G401.6 (cell line): ENCODE data around the gene PANK1.
"Not testable (repeated sequence)": the region's sequence is repeated elsewhere in the genome, so short reads cannot be mapped to it uniquely, and the experiment has no call there.

Experiments
- FAIRE-seq: peaks from 2 replicates; lab custom pipeline; 2012; peaks lifted over from hg19 to GRCh38; lab: Jason Lieb, UNC

The PANK1 gene

DNA sequence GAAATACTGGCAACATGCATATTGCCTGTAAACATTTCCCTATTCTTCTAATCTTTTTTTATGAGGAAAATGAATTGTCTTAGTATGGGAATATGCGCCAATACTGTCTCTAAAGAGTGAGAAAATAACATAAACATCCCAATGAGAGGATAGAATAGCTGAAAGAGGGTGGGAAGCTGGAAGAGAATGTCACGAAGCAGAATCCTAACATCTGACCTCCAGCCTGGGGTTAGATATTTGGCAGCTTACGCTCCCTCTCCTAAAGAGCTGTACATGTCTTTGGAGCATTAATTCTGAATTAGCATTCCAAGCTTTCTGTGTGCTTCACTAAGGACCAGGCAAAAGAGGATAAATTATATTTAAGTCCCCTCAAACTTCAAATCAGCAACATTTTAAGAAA is 78.0 kb downstream of the PANK1 start:
- no peak for FAIRE-seq

- FAIRE-seq, result no peak
These were observed 78.7 kb downstream of the PANK1 start for GRCh38 chr10:89566095-89566950.

DNA sequence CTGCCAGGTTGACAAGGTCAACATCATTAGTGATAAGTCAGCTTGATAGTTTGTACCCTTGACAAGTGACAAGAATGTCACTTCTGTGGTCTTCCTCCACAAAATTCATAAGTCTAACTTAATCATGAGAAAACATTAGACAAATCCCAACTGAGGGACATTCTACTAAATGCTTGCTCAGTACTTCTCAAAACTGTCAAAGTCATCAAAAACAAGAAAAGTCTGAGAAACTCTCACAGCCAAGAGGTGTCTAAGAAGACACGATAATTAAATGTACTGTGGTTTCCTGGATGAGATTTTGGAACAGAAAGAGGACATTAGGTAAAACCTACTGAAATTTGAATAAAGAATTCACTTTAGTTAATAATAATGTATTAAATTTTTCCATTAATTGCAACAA is 79.9 kb downstream of the PANK1 start:
- no peak for FAIRE-seq

DNA sequence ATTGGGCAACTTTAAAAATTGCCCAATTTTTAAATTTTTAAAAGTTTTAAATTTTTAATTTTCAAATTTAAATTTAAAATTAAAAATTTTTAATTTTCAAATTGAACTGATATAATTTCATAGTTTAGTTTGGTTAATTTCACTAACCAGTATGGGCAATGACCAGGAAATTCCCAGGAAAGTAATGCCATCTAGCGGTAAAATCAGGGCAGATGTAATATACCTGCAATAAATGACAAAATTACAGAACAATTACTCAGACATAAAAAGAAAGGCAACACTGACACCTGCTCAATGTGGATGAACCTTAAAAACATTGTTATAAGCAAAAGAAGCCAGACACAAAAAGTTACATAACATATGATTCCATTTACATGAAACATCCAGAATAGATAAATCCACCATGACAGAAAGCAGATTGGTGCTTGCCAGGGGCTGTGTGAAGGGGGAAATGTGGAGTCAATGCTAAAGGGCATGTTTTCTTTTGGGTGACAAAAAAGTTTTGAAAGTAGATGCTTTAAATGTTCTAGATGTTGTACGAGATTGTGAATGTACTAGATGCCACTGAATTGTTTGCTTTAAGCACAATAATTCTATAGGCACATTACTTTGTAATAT is 81.1 kb downstream of the PANK1 start:
- peak; percentile 97 for FAIRE-seq

DNA sequence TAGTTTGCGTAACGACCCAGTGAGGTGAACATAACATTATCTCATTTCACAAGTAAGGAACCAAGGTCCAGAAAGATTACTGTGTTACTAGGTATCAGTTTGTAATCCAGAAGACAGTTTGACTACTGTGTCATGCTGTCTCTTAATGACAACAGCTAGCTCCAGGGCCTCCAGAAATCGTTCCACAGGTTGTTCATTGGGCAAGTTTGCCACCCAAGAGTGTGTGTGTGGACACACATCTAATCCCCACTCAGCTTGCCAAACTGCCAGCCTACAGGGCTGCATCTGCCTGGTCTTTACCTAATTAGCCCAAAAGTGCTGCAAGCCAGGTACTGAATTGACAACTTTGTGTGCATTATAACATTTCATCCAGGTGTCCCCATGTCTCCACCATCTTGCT is 81.7 kb downstream of the PANK1 start:
- no peak for FAIRE-seq

DNA sequence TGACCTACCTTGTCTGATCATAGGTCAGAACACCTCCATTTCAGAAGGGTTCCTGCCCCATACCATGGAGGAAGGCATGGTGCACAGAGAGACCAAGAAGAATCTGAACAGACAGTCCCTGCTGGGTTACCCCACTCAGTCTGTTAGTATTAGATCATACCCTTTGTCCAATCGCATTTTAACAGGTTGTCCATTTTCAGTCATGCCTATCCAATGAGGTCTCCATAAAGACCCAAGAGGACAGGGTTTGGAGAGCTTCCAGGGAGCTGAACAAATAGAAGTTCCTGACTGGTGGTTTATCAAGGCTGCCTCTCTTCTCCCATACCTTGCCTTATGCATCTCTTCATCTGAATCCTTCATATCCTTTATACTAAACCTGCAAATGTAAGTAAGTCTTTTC is 88.4 kb downstream of the PANK1 start:
- no peak for FAIRE-seq

- no peak for FAIRE-seq
These were observed 89.2 kb downstream of the PANK1 start for GRCh38 chr10:89555688-89556445.

- no peak for FAIRE-seq
These were observed 90.6 kb downstream of the PANK1 start for GRCh38 chr10:89554433-89554832.

GRCh38 chr10:89553064-89553734 is 91.8 kb downstream of the PANK1 start:
- no peak for FAIRE-seq

DNA sequence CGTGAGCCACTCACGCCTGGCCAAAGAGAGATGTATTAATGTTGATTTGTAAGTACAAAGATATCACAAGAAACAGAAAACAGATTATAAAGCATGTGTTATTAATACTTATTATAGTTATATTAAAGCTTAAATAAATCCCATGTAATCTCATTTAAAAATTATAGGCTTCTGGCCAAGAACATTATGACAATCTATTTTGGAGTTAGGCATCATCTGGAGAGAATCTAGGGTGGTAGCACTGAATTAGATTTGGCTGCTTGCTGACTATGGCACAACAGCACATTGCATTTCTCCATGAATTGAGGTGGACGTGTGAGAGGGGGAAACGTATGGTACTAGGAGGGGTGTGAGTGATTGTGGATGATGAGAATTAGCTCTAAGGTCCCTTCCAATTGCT is 92.8 kb downstream of the PANK1 start:
- no peak for FAIRE-seq

DNA sequence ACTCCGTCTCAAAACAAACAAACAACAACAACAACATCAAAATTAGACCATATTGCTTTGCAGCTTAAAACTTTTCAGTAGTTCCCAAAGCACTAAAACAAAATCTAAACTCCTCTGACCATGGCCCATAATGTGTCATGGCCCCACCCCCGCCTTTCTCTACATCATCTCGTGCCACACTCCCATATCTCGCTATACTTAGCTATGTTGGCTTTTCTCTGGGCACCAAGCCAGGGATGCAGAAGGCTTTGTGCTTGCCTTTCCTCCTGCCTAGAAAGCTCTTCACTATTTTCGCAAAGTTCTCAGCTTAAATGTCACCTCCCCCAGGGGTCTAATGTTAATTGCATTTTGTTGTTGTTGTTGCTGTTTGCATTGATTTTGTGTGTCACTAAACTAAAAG is 94.5 kb downstream of the PANK1 start:
- FAIRE-seq, result no peak

DNA sequence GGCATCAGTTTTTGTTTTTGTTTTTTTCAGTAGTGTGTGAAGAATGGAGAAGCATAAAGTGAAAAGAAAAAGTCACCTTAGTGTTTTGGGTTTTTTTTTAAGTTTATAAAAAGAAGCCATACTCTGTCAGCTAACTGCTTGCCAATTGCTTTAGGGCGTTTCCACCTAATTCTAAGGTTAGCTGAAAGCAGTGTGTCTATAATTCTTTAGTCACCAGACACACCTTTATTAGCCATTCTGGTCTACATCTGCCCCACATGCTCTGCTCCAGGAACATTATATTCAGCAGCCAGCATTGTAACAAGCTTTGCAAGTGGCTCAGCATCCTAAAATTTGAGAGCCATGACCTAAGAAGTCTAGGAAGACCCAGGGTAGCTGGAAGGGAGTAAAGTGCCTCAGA is 95.5 kb downstream of the PANK1 start:
- FAIRE-seq, result no peak

- FAIRE-seq, result no peak
These were observed 96.4 kb downstream of the PANK1 start for GRCh38 chr10:89548673-89549072.

GRCh38 chr10:89547853-89548513 is 97.1 kb downstream of the PANK1 start:
- FAIRE-seq, result no peak

- not testable (repeated sequence) for FAIRE-seq
These were observed 98.4 kb downstream of the PANK1 start for GRCh38 chr10:89546651-89547050.

DNA sequence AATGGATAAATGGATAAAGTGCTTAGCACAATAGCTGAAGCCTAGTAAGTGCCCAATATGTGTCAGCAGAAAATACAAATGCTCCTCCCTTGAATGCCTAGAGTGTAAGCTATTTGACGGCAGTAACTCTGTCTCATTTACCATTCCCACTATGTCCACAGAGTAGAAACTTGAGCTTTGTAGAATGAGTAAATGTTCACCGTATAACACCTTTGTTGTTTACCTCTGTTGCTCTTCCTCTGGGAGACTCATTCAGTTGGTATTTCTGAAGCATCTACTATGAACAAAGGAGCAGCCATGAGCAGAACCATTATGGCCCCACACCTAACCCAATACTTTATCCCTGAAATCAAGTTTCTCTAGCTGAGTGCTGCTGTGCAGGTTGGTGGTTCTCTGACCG is 101.2 kb downstream of the PANK1 start:
- FAIRE-seq, result no peak

DNA sequence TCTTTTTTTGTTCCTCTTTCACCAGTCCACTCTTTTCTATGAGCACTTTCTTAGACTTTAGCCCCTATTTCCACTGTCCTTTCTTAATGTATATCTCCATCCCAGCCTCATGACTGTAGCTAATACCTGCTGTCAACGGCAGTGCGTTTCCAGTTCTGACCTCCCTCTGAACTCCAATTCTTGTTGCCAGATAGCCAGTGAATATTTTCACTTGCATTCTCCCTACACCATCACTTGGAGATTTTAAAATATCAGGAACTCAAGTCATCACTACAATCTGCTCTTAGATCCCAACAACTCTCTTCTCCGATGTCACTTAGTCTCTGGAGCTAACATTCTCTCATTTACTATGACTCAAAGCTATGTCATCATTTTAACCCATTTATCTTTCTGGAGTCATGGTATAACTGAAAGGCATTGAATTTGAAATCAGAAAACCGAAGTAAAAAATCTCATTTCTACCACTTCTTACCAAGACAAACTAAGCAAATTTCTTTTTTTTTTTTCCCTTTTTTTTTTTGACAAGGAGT is 104.6 kb downstream of the PANK1 start:
- FAIRE-seq, result no peak

GRCh38 chr10:89537364-89537763 is 107.7 kb downstream of the PANK1 start:
- no peak for FAIRE-seq

DNA sequence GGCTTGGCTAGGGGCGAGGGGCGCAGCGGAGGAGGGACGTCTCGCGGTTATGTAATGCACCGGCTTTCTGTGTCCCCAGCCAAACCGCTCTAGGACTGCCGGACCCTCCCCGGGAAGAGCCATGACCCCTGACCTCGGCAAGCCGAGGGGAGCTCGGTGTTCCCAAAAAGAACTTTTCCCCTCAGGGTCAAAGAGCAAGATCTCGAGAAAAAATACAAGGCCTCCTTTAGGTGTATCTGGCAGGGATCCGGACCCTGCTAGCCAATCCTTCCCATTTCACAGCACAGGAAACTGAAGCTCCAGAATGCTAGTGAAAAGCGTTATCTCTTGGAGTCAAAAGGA is 109.1 kb downstream of the PANK1 start:
- no peak for FAIRE-seq

DNA sequence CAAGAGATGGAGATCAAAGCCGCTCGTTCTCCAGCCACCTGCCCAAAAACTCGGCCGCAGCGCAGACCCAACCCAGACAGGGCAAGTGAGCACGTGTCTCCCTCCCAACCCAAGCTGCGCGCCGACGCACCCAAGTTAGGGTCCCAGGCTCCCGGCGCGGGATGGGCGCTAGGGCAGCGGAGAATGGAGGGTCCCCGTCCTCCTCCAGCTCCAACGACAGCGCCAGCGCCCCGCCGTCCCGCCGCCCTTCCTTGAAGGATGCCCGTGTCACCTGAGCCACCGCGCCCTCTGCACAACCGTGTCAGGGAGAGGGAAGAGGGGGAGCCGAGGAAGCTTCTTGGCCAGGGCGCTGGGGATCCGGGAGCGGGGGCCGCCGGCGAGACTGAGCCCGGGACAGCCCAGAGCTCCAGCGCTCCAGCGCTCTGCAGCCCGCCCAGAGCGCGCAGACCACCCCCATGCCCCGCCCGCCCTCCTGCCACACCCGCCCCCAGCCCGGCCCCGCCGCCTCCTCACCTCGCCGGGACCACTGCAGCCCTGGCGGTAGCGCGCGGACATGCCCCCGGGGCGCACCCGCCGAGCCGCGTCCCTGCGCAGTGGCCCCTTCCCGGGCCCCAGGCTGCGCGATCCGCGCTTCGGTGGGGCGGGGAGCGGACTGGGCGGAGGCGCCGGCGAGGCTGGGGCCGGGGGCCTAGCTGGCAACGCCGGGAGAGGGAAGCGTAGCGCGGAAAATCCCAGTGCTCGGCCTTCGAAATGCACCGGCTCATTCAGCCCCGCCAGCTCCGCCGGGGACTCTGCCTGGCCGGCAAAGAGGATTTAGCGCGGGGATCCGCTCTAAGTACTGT is 109.7 kb downstream of the PANK1 start, which contains the start of gene SLC16A12:
SLC16A12 (minus strand) TSS at position 424 of the 842 bp plus-strand sequence. CDS start 73,016 bp downstream, outside the sequence.
- no peak for FAIRE-seq

DNA sequence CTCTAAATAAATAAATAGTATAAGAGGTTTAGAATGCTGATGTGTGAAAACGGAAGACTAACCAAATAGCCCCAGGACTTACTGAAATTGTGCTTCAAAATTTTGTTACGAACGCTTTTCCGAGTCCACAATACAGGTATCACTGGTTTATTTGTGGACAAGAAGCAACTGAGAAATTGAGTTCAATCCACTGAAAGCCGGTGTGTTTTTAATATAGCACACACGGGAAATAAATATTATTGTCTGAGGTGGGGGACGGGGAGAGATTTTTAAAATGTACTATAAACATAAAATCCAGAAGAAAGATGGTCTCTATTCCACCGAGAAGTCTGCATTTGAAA is 110.2 kb downstream of the PANK1 start:
- no peak for FAIRE-seq
